Mucosa of descending colon (tissue), 3 donors: Measurements from ENCODE around the gene PTTG1IP. TPM values are rescaled to one million over a fixed set of nuclear protein-coding genes. Genes with fewer than 3 reads are reported as not detected.

Experiments used
- ATAC-seq: fragments of 200-7000 bp; cut with Tn5 transposase; one replicate; pipeline ENCODE4 v1.9.1; 2020; ENCODE audit warnings: mild to moderate bottlenecking, moderate library complexity
- DNase-seq, 3 donors: peaks; one replicate each; pipeline ENCODE4 v3.0.0-alpha.2; 2020
- H3K36me3 ChIP-seq: fragments of 200-600 bp; one replicate; pipeline ENCODE4 v1.8.0; 2021; ENCODE audit warnings: low read depth, mild to moderate bottlenecking
- H3K4me1 ChIP-seq: fragments of 200-600 bp; one replicate; pipeline ENCODE4 v1.8.0; 2021; ENCODE audit warnings: low read depth, mild to moderate bottlenecking
- H3K4me3 ChIP-seq: fragments of 200-600 bp; one replicate; pipeline ENCODE4 v1.8.0; 2021; ENCODE audit warnings: mild to moderate bottlenecking
- H3K9me3 ChIP-seq: fragments of 200-600 bp; one replicate; pipeline ENCODE4 v1.8.0; 2021; ENCODE audit warnings: mild to moderate bottlenecking
- CTCF ChIP-seq: fragments of 200-600 bp; IDR thresholded peaks from one replicate; pipeline ENCODE4 v1.8.0; 2022; ENCODE audit warnings: antibody characterized with exemption, mild to moderate bottlenecking
- intact Hi-C, 2 donors: fragments of 100-400 bp; cut with DNase I in 1 of 2; cut with micrococcal nuclease in 1 of 2; formaldehyde crosslinking; loops; one replicate each; pipeline versions ENCODE4 v1.11.0 to v1.11.1; 2022; cut with DNase I, micrococcal nuclease
- total RNA-seq, 3 donors: library from RNA; stranded (reverse); fragmentation: NEBNext Ultra II Directional in 2 of 3; extraction: Animal tissue kit (Norgen Biotek cat#: 25700) in 2 of 3; gene quantifications; one replicate each; pipeline versions ENCODE4 v1.2.1 to v1.2.4, GENCODE V29; 2021 to 2023
- donor health status: DM: no; HTN: no; CAD: no; lungs with moderate emphysema.
- donor health status: DM: no; HTN: no; CAD: no.
- donor health status: DM: no; HTN: yes; CAD: no.

Gene PTTG1IP
- total RNA-seq, 3 donors from 2014 or later = 202 to 391 (median 286) TPM

DNA sequence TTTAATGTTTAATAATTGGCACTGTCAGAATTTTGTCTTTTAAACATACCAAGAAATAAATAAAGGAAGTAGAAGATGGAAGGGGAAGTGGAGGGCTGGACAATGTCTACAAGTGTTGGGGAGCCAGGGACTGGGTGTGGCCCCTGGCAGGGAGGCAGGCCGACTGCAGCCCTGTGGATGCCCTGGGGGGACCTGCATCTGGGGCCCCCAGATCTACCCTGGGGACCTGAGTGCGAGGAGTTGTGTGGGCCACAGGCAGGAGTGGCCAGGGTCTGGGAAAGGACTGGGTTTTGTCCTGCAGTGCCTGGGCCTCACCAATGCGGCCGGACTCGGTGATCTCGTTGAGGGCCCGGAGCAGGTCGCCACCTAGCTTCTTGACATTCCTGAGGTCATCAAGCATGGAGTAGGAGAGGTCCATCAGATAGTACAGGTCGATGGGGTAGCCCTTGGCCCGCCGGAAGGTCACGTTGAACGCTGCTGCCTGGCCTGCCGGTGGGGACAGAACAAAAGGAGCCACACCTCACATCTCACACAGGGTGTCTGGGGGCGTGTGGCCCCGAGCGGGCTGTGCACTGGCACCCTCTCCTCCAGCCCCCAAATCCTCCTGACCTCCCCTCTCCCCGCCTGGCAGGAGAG, 29.7 kb upstream of the PTTG1IP start:
- no peaks in the 10 kb centered on the region for H3K36me3 ChIP-seq
- no peaks in the 10 kb centered on the region for H3K9me3 ChIP-seq
- H3K4me1 ChIP-seq = no peaks in the 10 kb centered on the region
- intact Hi-C loops = no loop called here
- ATAC-seq = no peak
- TF ChIP-seq CTCF = no peak
- no peak overlapping the region for H3K4me3 ChIP-seq
- DNase-seq = no peak

DNA sequence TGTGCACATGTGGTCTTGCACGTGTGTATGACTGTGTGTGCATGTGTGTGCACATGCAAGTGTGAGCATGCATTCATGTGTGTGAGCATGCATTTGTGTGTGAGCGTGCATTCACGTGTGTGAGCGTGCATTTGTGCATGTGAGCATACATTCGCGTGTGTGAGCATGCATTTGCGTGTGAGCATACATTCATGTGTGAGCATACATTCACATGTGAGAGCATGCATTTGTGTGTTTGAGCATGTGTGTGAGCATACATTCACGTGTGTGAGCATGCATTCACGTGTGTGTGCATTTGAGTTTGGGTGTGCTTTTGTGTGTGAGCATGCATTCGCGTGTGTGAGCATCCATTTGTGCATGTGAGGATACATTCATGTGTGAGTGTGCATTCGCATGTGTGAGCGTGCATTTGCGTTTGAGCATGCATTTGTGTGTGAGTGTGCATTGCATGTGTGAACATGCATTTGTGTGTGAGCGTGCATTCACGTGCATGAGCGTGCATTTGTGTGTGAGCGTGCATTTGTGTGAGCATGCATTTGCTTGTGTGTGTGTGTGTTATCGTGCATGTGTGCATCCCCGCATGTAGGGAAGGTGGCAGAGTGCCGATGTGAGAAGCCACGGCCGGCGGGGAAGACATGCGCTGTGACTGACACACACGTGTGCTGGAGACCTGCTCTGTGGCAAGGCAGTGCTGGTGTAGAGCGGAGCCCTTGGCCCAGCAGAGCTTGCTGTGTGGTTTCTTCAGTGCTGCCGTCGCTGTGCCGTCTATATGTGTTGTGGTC, 29.0 kb upstream of the PTTG1IP start:
- Histone ChIP-seq H3K9me3 (no peaks in the 10 kb centered on the region), H3K36me3 (no peaks in the 10 kb centered on the region), H3K4me3 (no peak overlapping the region), H3K4me1 (no peaks in the 10 kb centered on the region)
- TF ChIP-seq CTCF = no peak
- no peak for DNase-seq
- intact Hi-C loops = no loop called here
- no peak for ATAC-seq

- Histone ChIP-seq H3K9me3 (no peaks in the 10 kb centered on the region), H3K4me1 (peaks cover 8% of the 10 kb centered on the region), H3K36me3 (no peaks in the 10 kb centered on the region), H3K4me3 (no peak overlapping the region)
- peak in 1 of 3 donors; percentile 22 for DNase-seq
- TF ChIP-seq CTCF = no peak
- ATAC-seq = no peak
- intact Hi-C loops = no loop called here
Measured at GRCh38 chr21:44901391-44902074, 28.0 kb upstream of the PTTG1IP start.

DNA sequence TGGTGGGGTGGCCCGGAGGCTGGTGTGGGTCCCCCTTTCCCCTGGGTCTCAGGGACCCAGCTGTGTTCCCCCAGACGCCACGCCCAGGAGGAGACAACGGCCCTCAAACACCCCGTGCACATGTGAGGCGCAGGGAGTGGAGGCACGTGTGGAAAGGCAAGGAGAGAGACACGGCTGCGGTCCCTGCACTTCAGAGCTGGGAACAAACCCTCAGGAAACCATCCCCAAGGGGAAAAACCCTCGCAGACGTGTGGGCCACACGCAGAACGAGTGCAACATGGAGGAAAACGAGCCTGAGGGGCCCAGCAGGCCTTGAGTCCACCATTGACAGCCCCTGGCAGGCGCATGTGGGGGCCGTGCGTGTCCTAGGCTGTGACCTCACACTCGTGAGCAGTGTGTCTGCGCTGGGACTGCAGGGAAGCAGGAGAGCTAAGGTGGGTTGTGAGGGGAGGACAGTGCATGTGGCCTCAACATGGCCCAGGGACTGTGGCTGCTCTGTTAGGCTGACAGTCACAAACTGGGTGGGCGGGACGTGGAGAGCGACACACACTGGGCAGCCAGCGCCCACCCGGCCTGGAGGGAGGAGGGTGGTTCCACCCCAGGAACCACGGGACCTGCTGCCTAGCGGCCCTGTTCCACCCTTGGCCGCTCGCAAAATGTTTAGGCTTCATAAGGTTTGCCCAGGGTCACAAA, 27.2 kb upstream of the PTTG1IP start:
- intact Hi-C loops = no loop called here
- no peaks in the 10 kb centered on the region for H3K9me3 ChIP-seq
- TF ChIP-seq CTCF = no peak
- no peaks in the 10 kb centered on the region for H3K36me3 ChIP-seq
- DNase-seq = peak in 1 of 3 donors; percentile 15
- H3K4me3 ChIP-seq = no peak overlapping the region
- peaks cover 8% of the 10 kb centered on the region for H3K4me1 ChIP-seq
- ATAC-seq = no peak

DNA sequence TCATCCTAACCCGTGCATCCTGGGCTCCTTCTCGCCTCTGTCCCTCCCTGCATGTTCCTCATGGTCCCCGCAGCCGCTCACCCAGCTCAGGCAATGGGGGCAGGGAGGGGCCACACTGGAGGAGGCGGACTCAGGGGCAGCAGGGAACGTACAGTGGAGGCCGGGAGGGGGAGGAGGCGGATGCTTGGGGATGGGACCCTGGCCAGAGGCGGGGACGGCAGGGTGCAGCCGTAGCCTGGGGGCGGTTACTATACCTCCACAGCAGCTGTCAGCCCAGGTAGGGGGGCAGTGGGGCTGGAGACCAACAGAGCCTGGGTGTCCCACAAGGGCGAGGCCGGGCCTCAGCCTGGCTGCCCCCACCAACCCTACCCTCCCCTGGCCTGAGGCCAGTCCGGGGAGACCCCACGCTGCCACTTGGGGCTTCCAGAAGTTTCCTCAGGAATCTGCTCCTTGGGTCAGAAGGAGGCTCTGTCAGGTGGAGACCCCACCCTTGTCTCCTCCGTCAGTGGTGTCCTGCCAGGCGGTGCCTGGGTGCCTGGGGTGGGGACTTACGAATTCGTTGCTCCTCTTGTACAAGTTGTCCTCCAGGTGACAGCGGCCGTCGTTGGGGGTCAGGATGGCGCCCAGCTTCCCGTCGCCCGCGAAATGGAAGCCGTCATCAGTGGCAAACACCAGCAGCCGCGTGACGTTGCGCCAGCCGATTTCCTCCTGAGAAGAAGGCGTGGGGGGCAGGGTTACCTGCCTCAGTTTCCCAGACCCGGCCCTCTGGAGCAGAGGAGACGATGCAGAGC, 26.5 kb upstream of the PTTG1IP start:
- H3K4me3 ChIP-seq = no peak overlapping the region
- no peaks in the 10 kb centered on the region for H3K36me3 ChIP-seq
- TF ChIP-seq CTCF = no peak
- peaks cover 8% of the 10 kb centered on the region for H3K4me1 ChIP-seq
- intact Hi-C loops = no loop called here
- no peaks in the 10 kb centered on the region for H3K9me3 ChIP-seq
- DNase-seq (peak in 1 of 3 donors; percentile 25), ATAC-seq (no peak)
